ENCODE measurements around the gene ARHGAP6. TPM values are rescaled to one million over a fixed set of nuclear protein-coding genes. Genes with fewer than 3 reads are reported as not detected.

Gene ARHGAP6
- polyA plus RNA-seq, 3 donors: 1.2 to 7.8 (median 4.6) TPM

GRCh38 chrX:11446949-11447348, 218.8 kb downstream of the ARHGAP6 start:
- WGBS, 3 donors: 66 to 92% (median 77%) methylated on average over 4 of the region's 4 CpGs
- H3K27ac ChIP-seq (ENCODE audit: low read depth, low read length): no peak overlapping the region

- no peak overlapping the region for H3K27ac ChIP-seq (ENCODE audit: low read depth, low read length)
- WGBS, 3 donors: 34 to 56% (median 42%) methylated on average over 2 of the region's 2 CpGs
Measured at GRCh38 chrX:11446336-11446735, 219.4 kb downstream of the ARHGAP6 start.

- WGBS, 3 donors: 46 to 79% (median 74%) methylated on average over 2 of the region's 2 CpGs
- no peak overlapping the region for H3K27ac ChIP-seq (ENCODE audit: low read depth, low read length)
Measured at GRCh38 chrX:11445540-11445939, 220.2 kb downstream of the ARHGAP6 start.

- 62 to 86% (median 86%) methylated on average over 3 of the region's 3 CpGs for WGBS, 3 donors
- no peak overlapping the region for H3K27ac ChIP-seq (ENCODE audit: low read depth, low read length)
Measured at GRCh38 chrX:11444052-11444451, 221.7 kb downstream of the ARHGAP6 start.

GRCh38 chrX:11439846-11440245, 225.9 kb downstream of the ARHGAP6 start:
- H3K27ac ChIP-seq (ENCODE audit: low read depth, low read length): no peak overlapping the region
- 54 to 66% (median 64%) methylated on average over 2 of the region's 2 CpGs for WGBS, 3 donors

- no peak overlapping the region for H3K27ac ChIP-seq (ENCODE audit: low read depth, low read length)
- 50 to 54% (median 52%) methylated on average over 4 of the region's 4 CpGs for WGBS, 3 donors
Measured at GRCh38 chrX:11438767-11439166, 227.0 kb downstream of the ARHGAP6 start.

GRCh38 chrX:11438380-11438723, 227.4 kb downstream of the ARHGAP6 start:
- H3K27ac ChIP-seq (ENCODE audit: low read depth, low read length): no peak overlapping the region
- 73 to 85% (median 82%) methylated on average over 2 of the region's 2 CpGs for WGBS, 3 donors

GRCh38 chrX:11437642-11438379, 227.9 kb downstream of the ARHGAP6 start:
- no peak overlapping the region for H3K27ac ChIP-seq (ENCODE audit: low read depth, low read length)
- 72 to 79% (median 76%) methylated on average over 15 of the region's 15 CpGs for WGBS, 3 donors

- H3K27ac ChIP-seq (ENCODE audit: low read depth, low read length): no peak overlapping the region
- WGBS, 3 donors: 51 to 78% (median 71%) methylated on average over 4 of the region's 4 CpGs
Measured at GRCh38 chrX:11435568-11435967, 230.2 kb downstream of the ARHGAP6 start.

GRCh38 chrX:11434607-11435006, 231.1 kb downstream of the ARHGAP6 start:
- WGBS, 3 donors: 44 to 78% (median 74%) methylated on average over 3 of the region's 3 CpGs
- no peak overlapping the region for H3K27ac ChIP-seq (ENCODE audit: low read depth, low read length)

- WGBS, 3 donors: 49 to 94% (median 51%) methylated on average over 1 of the region's 1 CpG
Measured at GRCh38 chrX:11431786-11432185, 233.9 kb downstream of the ARHGAP6 start.

GRCh38 chrX:11430271-11430670, 235.4 kb downstream of the ARHGAP6 start:
- H3K27ac ChIP-seq (ENCODE audit: low read depth, low read length): no peak overlapping the region

More at GRCh38 chrX:11431786-11432185, 233.9 kb downstream of the ARHGAP6 start:
- no peak overlapping the region for H3K27ac ChIP-seq (ENCODE audit: low read depth, low read length)

GRCh38 chrX:11429538-11430085, 236.1 kb downstream of the ARHGAP6 start:
- WGBS, 3 donors: 46 to 83% (median 70%) methylated on average over 3 of the region's 3 CpGs
- no peak overlapping the region for H3K27ac ChIP-seq (ENCODE audit: low read depth, low read length)

GRCh38 chrX:11427453-11428071, 238.2 kb downstream of the ARHGAP6 start:
- H3K27ac ChIP-seq (ENCODE audit: low read depth, low read length): no peak overlapping the region
- 2 to 35% (median 5%) methylated on average over 18 to 52 of the region's 57 CpGs for WGBS, 3 donors

- no peak overlapping the region for H3K27ac ChIP-seq (ENCODE audit: low read depth, low read length)
- WGBS, 3 donors: 30 to 53% (median 38%) methylated on average over 24 to 25 of the region's 25 CpGs
Measured at GRCh38 chrX:11426712-11427452, 238.8 kb downstream of the ARHGAP6 start.

- WGBS, 3 donors: 60 to 85% (median 72%) methylated on average over 7 of the region's 7 CpGs
- H3K27ac ChIP-seq (ENCODE audit: low read depth, low read length): no peak overlapping the region
Measured at GRCh38 chrX:11424903-11425674, 240.6 kb downstream of the ARHGAP6 start.

GRCh38 chrX:11423949-11424348, 241.8 kb downstream of the ARHGAP6 start:
- H3K27ac ChIP-seq (ENCODE audit: low read depth, low read length): no peak overlapping the region
- WGBS, 3 donors: 74 to 92% (median 84%) methylated on average over 3 of the region's 3 CpGs

- 80 to 100% (median 100%) methylated on average over 1 of the region's 1 CpG for WGBS, 3 donors
- no peak overlapping the region for H3K27ac ChIP-seq (ENCODE audit: low read depth, low read length)
Measured at GRCh38 chrX:11423362-11423818, 242.3 kb downstream of the ARHGAP6 start.

GRCh38 chrX:11422525-11422857, 243.2 kb downstream of the ARHGAP6 start:
- no peak overlapping the region for H3K27ac ChIP-seq (ENCODE audit: low read depth, low read length)
